Measurements from ENCODE around the gene PTPRD.

The PTPRD gene

DNA sequence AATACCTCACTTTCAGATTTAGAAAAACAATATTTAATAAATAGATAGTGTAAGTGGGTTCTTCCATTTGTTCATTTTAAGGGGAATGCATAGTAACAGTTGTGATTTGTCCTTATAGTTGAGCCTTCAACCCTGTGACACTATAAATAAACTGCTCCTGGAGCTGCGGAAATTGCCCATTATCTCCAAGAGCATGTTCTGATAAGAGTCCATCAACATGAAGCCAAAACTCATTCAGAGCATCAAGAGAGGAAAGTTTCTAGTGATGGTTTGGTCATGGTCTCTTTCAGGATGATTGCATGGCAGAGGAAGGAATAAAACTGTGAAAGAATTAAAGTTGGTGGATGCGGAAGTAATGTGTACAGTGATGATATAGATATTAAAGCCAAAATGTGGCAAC, 2041.2 kb downstream of the PTPRD start:
- no peak for DNase-seq (ENCODE audit: extremely low read depth, low read depth)
- no peak overlapping the region for H3K4me3 ChIP-seq (replicated peaks; ENCODE audit: low read depth, low read length)
- no peak for TF ChIP-seq CTCF (IDR thresholded peaks at IDR 0.05; ENCODE audit: low read depth, low read length, missing control alignments)

DNA sequence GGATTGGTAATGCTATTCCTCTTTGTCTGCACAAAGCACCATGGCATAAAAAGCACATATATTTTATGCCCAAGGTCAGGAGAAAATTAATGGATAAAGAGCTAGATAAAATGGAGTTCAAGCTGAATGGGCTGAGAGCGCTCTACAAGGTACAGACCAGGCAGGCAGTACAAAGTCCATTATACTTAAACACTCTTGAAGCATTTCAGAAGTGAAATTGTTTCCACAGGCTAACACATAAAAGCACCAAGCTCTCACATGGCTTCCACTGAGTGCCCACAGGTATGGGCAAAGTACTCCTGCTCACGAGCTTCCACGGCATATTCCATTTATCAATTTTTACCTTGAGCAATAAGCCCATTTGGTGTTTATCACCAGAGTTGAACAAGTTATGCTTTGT, 2042.0 kb downstream of the PTPRD start:
- no peak overlapping the region for H3K4me3 ChIP-seq (replicated peaks; ENCODE audit: low read depth, low read length)
- no peak for DNase-seq (ENCODE audit: extremely low read depth, low read depth)
- TF ChIP-seq CTCF (IDR thresholded peaks at IDR 0.05; ENCODE audit: low read depth, low read length, missing control alignments): no peak

GRCh38 chr9:8569823-8570222, 2043.0 kb downstream of the PTPRD start:
- no peak for DNase-seq (ENCODE audit: extremely low read depth, low read depth)
- no peak for TF ChIP-seq CTCF (IDR thresholded peaks at IDR 0.05; ENCODE audit: low read depth, low read length, missing control alignments)
- no peak overlapping the region for H3K4me3 ChIP-seq (replicated peaks; ENCODE audit: low read depth, low read length)

DNA sequence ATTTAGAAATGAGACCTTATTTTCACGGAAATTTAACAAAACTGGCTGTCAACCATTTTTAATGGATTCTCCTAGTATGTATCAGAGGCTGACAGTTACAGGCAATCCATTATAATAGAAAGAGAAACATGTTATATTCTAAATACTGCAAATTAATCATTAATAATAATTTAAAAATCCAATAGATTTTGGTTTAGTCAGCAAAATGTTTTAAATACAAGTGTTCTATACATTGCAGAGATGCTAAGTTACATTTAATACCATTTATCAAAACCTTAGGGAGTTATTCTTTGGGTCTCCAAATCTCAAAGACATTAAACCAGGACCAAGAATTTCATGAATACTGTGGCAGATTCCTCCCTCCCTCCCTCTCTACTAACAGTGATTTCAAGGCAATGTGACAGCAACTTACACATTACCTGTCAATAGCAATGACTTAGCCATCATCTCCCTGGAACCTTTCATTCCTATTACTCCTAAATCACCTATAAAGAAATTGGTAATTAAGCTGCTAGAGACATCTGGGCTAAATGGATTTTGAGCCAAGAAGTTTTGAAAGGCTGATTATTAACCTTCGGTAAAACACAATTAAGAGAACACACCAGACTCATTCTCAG, 2044.7 kb downstream of the PTPRD start:
- no peak for DNase-seq (ENCODE audit: extremely low read depth, low read depth)
- TF ChIP-seq CTCF (IDR thresholded peaks at IDR 0.05; ENCODE audit: low read depth, low read length, missing control alignments): no peak
- no peak overlapping the region for H3K4me3 ChIP-seq (replicated peaks; ENCODE audit: low read depth, low read length)

GRCh38 chr9:8564960-8565359, 2047.8 kb downstream of the PTPRD start:
- H3K4me3 ChIP-seq (replicated peaks; ENCODE audit: low read depth, low read length): no peak overlapping the region
- no peak for TF ChIP-seq CTCF (IDR thresholded peaks at IDR 0.05; ENCODE audit: low read depth, low read length, missing control alignments)
- no peak for DNase-seq (ENCODE audit: extremely low read depth, low read depth)

DNA sequence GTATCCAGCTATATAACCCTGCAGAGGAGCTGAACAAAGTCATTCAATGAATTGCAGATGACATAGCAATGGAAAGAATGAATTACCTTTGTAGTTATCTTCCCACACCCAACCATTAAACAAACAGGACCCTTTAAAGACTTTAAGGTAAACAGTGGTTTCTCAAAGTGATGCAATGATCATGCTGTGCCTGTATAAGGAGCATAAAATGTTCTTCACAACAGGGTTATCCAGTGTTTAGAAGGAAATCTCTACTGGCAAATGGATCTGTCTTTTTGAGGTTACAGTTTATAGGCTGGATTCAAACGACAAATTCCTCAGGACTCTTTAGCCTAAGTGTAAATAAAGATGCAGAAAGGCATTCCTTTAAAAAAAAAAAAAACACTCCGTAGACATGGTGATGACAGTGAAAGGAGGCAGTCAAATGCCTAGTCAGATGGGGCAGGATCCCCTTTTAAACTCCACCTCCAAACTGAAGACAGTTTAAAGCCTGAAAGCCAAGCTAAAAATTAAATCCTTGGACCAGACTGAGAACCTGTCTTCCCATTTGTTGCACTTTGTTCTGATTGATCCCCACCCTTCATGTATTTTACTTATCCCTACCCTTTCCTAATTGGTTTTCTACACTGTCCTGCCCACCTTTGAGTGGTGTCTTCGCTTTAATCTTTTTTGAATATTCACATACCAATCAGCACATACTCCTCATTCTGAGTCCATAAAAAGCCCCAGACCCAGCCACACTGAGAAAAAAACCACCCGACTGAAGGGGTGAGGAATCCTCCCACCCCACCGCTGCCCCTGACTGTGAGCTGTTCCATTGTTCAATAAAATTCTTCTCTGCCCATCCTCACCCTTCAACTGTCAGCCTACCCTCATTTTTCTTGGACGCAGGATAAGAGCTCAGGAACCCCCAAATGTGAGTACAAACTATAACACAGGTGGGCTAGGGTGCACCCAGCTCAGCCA, 2052.0 kb downstream of the PTPRD start:
- DNase-seq (ENCODE audit: extremely low read depth, low read depth): no peak
- no peak for TF ChIP-seq CTCF (IDR thresholded peaks at IDR 0.05; ENCODE audit: low read depth, low read length, missing control alignments)
- H3K4me3 ChIP-seq (replicated peaks; ENCODE audit: low read depth, low read length): no peak overlapping the region
